ENCODE measurements around the gene PPP1R9B.

GRCh38 chr17:50125420-50125997, 25.0 kb downstream of the PPP1R9B start:
- no peak for TF ChIP-seq MAX (CRISPR knock-in tag; IDR thresholded peaks at IDR 0.05)
- TF ChIP-seq NR3C1 (CRISPR knock-in tag; conservative IDR thresholded peaks at IDR 0.05; ENCODE audit: low read depth): no peak
- no peak for TF ChIP-seq E2F5 (CRISPR knock-in tag; IDR thresholded peaks at IDR 0.05)
- TF ChIP-seq SP1 (CRISPR knock-in tag; conservative IDR thresholded peaks at IDR 0.05): no peak
- TF ChIP-seq ETV6 (CRISPR knock-in tag; IDR thresholded peaks at IDR 0.05): no peak
- TF ChIP-seq CTCF (IDR thresholded peaks at IDR 0.05): no peak
- TF ChIP-seq MYBL2 (CRISPR knock-in tag; IDR thresholded peaks at IDR 0.05): no peak
- TF ChIP-seq USF2 (CRISPR knock-in tag; IDR thresholded peaks at IDR 0.05): no peak

Measured in WTC11 (cell line).